Measurements from ENCODE around the gene FAAP20.

DNA sequence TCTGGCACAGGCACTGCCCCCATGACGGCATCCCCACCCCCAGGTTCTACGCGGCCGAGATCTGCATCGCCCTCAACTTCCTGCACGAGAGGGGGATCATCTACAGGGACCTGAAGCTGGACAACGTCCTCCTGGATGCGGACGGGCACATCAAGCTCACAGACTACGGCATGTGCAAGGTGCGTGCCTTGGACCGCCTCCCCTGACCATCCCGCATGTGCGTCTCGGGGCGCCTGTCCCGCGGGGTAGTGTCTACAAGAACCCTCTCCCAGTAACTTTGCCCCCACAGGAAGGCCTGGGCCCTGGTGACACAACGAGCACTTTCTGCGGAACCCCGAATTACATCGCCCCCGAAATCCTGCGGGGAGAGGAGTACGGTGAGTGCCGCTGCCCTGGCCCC is 22.6 kb downstream of the FAAP20 start:
- TF ChIP-seq, protein P1, sequence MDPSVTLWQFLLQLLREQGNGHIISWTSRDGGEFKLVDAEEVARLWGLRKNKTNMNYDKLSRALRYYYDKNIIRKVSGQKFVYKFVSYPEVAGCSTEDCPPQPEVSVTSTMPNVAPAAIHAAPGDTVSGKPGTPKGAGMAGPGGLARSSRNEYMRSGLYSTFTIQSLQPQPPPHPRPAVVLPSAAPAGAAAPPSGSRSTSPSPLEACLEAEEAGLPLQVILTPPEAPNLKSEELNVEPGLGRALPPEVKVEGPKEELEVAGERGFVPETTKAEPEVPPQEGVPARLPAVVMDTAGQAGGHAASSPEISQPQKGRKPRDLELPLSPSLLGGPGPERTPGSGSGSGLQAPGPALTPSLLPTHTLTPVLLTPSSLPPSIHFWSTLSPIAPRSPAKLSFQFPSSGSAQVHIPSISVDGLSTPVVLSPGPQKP (IDR thresholded peaks at IDR 0.05; ENCODE audit: low read depth, low read length) = no peak
- TF ChIP-seq FOXK2 (IDR thresholded peaks at IDR 0.05) (no peak), HDAC2 (IDR thresholded peaks at IDR 0.05) (no peak), CREM (IDR thresholded peaks at IDR 0.05; ENCODE audit: low read depth) (no peak), NFYB (IDR thresholded peaks at IDR 0.05; ENCODE audit: insufficient read depth, low read depth, low read length) (no peak), EZH2 (IDR thresholded peaks at IDR 0.05; ENCODE audit: borderline replicate concordance, control insufficient read depth, low read depth, low read length) (no peak), CEBPB (IDR thresholded peaks at IDR 0.05; ENCODE audit: borderline replicate concordance in 1 of 2, low read depth in 2 of 2, low read length in 2 of 2) (no peak)
- TF ChIP-seq, protein P2, sequence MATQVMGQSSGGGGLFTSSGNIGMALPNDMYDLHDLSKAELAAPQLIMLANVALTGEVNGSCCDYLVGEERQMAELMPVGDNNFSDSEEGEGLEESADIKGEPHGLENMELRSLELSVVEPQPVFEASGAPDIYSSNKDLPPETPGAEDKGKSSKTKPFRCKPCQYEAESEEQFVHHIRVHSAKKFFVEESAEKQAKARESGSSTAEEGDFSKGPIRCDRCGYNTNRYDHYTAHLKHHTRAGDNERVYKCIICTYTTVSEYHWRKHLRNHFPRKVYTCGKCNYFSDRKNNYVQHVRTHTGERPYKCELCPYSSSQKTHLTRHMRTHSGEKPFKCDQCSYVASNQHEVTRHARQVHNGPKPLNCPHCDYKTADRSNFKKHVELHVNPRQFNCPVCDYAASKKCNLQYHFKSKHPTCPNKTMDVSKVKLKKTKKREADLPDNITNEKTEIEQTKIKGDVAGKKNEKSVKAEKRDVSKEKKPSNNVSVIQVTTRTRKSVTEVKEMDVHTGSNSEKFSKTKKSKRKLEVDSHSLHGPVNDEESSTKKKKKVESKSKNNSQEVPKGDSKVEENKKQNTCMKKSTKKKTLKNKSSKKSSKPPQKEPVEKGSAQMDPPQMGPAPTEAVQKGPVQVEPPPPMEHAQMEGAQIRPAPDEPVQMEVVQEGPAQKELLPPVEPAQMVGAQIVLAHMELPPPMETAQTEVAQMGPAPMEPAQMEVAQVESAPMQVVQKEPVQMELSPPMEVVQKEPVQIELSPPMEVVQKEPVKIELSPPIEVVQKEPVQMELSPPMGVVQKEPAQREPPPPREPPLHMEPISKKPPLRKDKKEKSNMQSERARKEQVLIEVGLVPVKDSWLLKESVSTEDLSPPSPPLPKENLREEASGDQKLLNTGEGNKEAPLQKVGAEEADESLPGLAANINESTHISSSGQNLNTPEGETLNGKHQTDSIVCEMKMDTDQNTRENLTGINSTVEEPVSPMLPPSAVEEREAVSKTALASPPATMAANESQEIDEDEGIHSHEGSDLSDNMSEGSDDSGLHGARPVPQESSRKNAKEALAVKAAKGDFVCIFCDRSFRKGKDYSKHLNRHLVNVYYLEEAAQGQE (IDR thresholded peaks at IDR 0.05; ENCODE audit: low read depth, low read length) = no peak

Data from GM12878 (cell line).